ENCODE measurements around the gene DNER. TPM values are rescaled to one million over a fixed set of nuclear protein-coding genes. Genes with fewer than 3 reads are reported as not detected.

The DNER gene
- polyA plus RNA-seq, 1 donor (not counting 4 experiments of a cell fraction or from before 2014, with no cell fraction given) = 8.5 TPM

GRCh38 chr2:229437467-229437866, 276.9 kb downstream of the DNER start:
- H3K27ac ChIP-seq (ENCODE audit: control insufficient read depth, insufficient read depth, low read length) = no peak overlapping the region
- no peaks in the 10 kb centered on the region for H3K9me1 ChIP-seq (ENCODE audit: control insufficient read depth, extremely low read depth, insufficient read depth, low read length)
- H3K79me2 ChIP-seq (ENCODE audit: control insufficient read depth, insufficient read depth, low read length) = no peaks in the 10 kb centered on the region
- no peaks in the 10 kb centered on the region for H4K20me1 ChIP-seq (ENCODE audit: control insufficient read depth, extremely low read depth, insufficient read depth, low read length)
- H2AFZ ChIP-seq (ENCODE audit: control insufficient read depth, low read length) = no peak overlapping the region
- no peaks in the 10 kb centered on the region for H3K36me3 ChIP-seq (ENCODE audit: control insufficient read depth in 2 of 2, extremely low read depth in 1 of 2, insufficient read depth in 2 of 2, low read length in 2 of 2)
- no peak for TF ChIP-seq EZH2 (IDR thresholded peaks at IDR 0.05; ENCODE audit: low read length)
- TF ChIP-seq, protein P1, sequence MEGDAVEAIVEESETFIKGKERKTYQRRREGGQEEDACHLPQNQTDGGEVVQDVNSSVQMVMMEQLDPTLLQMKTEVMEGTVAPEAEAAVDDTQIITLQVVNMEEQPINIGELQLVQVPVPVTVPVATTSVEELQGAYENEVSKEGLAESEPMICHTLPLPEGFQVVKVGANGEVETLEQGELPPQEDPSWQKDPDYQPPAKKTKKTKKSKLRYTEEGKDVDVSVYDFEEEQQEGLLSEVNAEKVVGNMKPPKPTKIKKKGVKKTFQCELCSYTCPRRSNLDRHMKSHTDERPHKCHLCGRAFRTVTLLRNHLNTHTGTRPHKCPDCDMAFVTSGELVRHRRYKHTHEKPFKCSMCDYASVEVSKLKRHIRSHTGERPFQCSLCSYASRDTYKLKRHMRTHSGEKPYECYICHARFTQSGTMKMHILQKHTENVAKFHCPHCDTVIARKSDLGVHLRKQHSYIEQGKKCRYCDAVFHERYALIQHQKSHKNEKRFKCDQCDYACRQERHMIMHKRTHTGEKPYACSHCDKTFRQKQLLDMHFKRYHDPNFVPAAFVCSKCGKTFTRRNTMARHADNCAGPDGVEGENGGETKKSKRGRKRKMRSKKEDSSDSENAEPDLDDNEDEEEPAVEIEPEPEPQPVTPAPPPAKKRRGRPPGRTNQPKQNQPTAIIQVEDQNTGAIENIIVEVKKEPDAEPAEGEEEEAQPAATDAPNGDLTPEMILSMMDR (optimal IDR thresholded peaks at IDR 0.05 in 1 of 3, IDR thresholded peaks at IDR 0.05 in 1 of 3, conservative IDR thresholded peaks at IDR 0.05 in 1 of 3; ENCODE audit: extremely low read depth in 1 of 3, insufficient read depth in 2 of 3, low read length in 3 of 3) = no peak
- no peak overlapping the region for H3K9ac ChIP-seq (ENCODE audit: control insufficient read depth, extremely low read depth, insufficient read depth, low read length)
- DNase-seq (ENCODE audit: low read depth, low spot score) (no peak), FAIRE-seq (no peak)
- no peaks in the 10 kb centered on the region for H3K27me3 ChIP-seq (ENCODE audit: control insufficient read depth, extremely low read depth, insufficient read depth, low read length)
- no peaks in the 10 kb centered on the region for H3K9me3 ChIP-seq (ENCODE audit: control insufficient read depth, low read depth, low read length)
- H3K4me2 ChIP-seq (ENCODE audit: control insufficient read depth, extremely low read depth, insufficient read depth, low read depth, low read length) = no peak overlapping the region
- dilution Hi-C loops (cut with MboI; ENCODE audit: extremely low pct_ligation_motif_present, low sequenced_read_pairs) = no loop called here
- H3K4me3 ChIP-seq (ENCODE audit: control insufficient read depth in 2 of 3, extremely low read depth in 1 of 3, insufficient read depth in 2 of 3, low read depth in 1 of 3, low read length in 3 of 3) = no peak overlapping the region
- H3K4me1 ChIP-seq (ENCODE audit: control insufficient read depth, extremely low read depth, insufficient read depth, low read length) = no peaks in the 10 kb centered on the region

DNA sequence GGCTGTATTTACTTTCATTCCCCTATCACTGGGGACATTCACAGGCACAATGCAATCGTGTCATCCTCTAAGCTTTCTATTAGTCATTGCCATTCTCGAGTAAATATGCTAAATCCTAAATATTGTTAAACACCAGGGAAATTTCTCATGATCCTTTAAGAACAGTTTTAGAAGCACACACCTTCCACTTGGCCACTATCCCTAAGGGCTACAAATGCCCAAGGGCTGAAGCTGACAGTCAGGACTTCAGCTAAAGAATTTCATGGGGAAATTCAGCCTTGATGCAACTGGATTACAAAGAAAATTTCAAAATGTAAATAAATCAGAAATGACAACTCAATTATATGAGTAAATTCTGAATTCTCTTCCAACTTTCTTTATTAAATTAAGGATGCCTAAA, 280.2 kb downstream of the DNER start:
- no peak overlapping the region for H3K27ac ChIP-seq (ENCODE audit: control insufficient read depth, insufficient read depth, low read length)
- no peak overlapping the region for H3K4me2 ChIP-seq (ENCODE audit: control insufficient read depth, extremely low read depth, insufficient read depth, low read depth, low read length)
- no peak for TF ChIP-seq EZH2 (IDR thresholded peaks at IDR 0.05; ENCODE audit: low read length)
- TF ChIP-seq, protein P1 (optimal IDR thresholded peaks at IDR 0.05 in 1 of 3, IDR thresholded peaks at IDR 0.05 in 1 of 3, conservative IDR thresholded peaks at IDR 0.05 in 1 of 3; ENCODE audit: extremely low read depth in 1 of 3, insufficient read depth in 2 of 3, low read length in 3 of 3) = no peak
- no peaks in the 10 kb centered on the region for H3K27me3 ChIP-seq (ENCODE audit: control insufficient read depth, extremely low read depth, insufficient read depth, low read length)
- H4K20me1 ChIP-seq (ENCODE audit: control insufficient read depth, extremely low read depth, insufficient read depth, low read length) = no peaks in the 10 kb centered on the region
- no peaks in the 10 kb centered on the region for H3K9me1 ChIP-seq (ENCODE audit: control insufficient read depth, extremely low read depth, insufficient read depth, low read length)
- dilution Hi-C loops (cut with MboI; ENCODE audit: extremely low pct_ligation_motif_present, low sequenced_read_pairs) = no loop called here
- H3K4me3 ChIP-seq (ENCODE audit: control insufficient read depth in 2 of 3, extremely low read depth in 1 of 3, insufficient read depth in 2 of 3, low read depth in 1 of 3, low read length in 3 of 3) = no peak overlapping the region
- no peaks in the 10 kb centered on the region for H3K4me1 ChIP-seq (ENCODE audit: control insufficient read depth, extremely low read depth, insufficient read depth, low read length)
- no peak for DNase-seq (ENCODE audit: low read depth, low spot score)
- FAIRE-seq = no peak
- no peaks in the 10 kb centered on the region for H3K79me2 ChIP-seq (ENCODE audit: control insufficient read depth, insufficient read depth, low read length)
- H3K9me3 ChIP-seq (ENCODE audit: control insufficient read depth, low read depth, low read length) = no peaks in the 10 kb centered on the region
- no peak overlapping the region for H2AFZ ChIP-seq (ENCODE audit: control insufficient read depth, low read length)
- no peak overlapping the region for H3K9ac ChIP-seq (ENCODE audit: control insufficient read depth, extremely low read depth, insufficient read depth, low read length)
- no peaks in the 10 kb centered on the region for H3K36me3 ChIP-seq (ENCODE audit: control insufficient read depth in 2 of 2, extremely low read depth in 1 of 2, insufficient read depth in 2 of 2, low read length in 2 of 2)

Measured in keratinocyte (primary cell).